ENCODE data around the gene TOM1L2. TPM values are rescaled to one million over a fixed set of nuclear protein-coding genes. Genes with fewer than 3 reads are reported as not detected.

TOM1L2 gene
- total RNA-seq, 1 donor from 2014 or later = 119 TPM

- no peak for DNase-seq (ENCODE audit: low spot score)
Measured at GRCh38 chr17:17807440-17807839, 164.8 kb downstream of the TOM1L2 start.

DNA sequence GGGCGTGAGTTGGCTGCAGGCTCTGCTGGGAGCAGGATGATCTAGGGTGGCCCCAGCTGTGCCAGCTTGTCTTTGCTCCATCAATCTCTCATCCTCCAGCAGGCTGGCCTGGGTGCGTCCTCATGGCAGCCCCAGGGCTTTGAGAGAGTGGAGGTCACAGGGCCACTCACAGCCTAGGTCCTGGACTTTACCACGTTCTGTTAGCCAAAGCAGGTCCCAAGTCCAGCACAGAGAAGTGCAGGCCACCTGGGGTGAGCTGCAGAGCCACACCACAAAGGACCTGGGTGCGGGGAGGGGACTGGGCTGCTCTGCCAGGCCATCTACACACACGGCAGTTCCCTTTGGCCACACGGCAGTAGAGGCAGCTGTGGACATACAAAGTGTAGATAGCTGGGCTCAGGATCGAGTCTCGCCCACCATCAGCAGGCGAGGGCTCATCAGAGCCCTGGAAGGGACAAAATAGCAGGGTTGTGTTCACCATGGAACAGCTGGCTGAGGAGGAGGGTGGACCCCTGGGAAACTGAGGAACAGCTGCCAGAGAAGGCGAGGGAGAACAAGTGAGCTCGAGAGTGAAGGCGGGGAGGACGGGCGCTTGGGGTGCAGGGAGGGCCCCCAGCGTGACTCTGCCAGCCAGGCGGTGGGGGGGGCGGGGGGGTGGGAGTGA, 165.5 kb downstream of the TOM1L2 start:
- no peak for DNase-seq (ENCODE audit: low spot score)

GRCh38 chr17:17806035-17806434, 166.2 kb downstream of the TOM1L2 start:
- no peak for DNase-seq (ENCODE audit: low spot score)

GRCh38 chr17:17805575-17805974, 166.6 kb downstream of the TOM1L2 start:
- DNase-seq (ENCODE audit: low spot score) = no peak

GRCh38 chr17:17804007-17804406, 168.2 kb downstream of the TOM1L2 start:
- DNase-seq (ENCODE audit: low spot score) = no peak

DNA sequence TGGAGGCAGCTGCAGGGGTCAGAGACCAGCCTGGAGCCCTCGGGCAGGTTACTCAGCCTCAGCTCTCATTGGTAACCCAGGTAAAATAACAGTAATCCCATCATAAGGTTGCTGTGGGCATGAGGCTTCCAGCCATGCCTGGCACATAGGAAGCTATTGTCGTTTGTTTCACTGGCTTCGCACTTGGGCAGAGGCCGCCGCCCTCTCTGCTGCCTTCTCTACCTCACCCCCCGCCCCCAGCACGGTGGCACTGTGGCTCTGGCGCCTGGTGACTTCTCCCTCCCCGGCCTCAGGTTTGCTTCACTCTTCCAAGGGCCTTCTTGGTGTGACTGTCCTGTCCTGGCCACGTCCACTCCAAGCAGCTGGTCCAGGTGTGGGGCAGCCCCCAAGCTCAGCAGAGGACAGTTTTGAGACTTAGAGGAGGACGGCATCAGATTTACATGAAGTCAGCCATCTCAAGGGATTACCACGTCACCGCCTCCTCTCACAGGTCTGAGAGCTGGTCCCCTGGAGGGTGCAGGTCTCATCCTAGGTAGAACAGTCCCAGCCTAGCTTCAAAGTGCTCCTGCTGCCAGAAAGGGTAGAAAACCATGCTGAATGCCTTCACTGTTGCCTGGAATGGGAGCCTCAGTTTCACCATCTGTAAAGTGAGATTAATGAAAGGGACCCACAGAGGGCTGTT, 170.3 kb downstream of the TOM1L2 start:
- no peak for DNase-seq (ENCODE audit: low spot score)

DNA sequence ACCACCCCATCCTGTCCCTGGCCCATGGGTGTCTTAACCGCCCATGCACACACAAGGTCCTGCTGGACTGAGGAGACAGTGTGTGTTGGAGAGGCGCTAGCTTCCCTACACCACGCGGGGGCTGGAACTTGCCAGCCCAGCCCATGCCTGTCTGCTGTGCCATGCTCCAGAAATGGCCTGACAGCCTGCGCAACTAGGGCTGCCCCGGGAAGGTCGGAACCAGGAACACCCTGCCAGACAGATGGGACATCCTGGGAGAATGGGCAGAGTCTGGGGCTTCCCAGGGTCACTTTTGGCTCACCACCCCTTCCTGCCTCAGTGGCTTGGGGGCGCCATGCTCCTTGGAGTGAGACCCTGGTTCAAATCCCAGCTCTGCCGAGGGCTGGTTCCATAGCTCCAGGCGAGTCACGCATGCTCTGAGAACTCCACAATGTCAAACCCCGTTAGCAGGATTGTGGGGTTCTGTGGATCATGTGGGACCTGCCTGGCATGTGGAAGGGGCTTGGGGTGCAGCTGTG, 171.6 kb downstream of the TOM1L2 start:
- DNase-seq (ENCODE audit: low spot score) = no peak

GRCh38 chr17:17798573-17799255, 173.5 kb downstream of the TOM1L2 start:
- no peak for DNase-seq (ENCODE audit: low spot score)

- DNase-seq (ENCODE audit: low spot score) = no peak
Measured at GRCh38 chr17:17798010-17798556, 174.1 kb downstream of the TOM1L2 start.

DNA sequence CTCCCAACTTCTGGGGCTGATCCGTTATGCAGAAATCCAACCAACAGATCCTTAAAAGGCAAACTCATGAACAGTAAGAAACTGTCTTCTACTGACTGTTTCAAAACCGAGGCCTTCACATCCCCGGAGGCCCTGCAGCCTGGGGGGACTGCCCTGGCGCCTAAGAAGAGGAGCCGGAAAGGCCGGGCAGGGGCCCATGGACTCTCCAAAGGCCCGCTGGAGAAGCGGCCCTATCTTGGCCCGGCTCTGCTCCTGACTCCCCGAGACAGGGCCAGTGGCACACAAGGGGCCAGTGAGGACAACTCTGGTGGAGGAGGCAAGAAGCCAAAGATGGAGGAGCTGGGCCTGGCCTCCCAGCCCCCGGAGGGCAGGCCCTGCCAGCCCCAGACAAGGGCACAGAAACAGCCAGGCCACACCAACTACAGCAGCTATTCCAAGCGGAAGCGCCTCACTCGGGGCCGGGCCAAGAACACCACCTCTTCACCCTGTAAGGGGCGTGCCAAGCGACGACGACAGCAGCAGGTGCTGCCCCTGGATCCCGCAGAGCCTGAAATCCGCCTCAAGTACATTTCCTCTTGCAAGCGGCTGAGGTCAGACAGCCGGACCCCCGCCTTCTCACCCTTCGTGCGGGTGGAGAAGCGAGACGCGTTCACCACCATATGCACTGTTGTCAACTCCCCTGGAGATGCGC, 174.9 kb downstream of the TOM1L2 start:
- DNase-seq (ENCODE audit: low spot score) = no peak

- DNase-seq (ENCODE audit: low spot score) = no peak
Measured at GRCh38 chr17:17796787-17797061, 175.5 kb downstream of the TOM1L2 start.

DNA sequence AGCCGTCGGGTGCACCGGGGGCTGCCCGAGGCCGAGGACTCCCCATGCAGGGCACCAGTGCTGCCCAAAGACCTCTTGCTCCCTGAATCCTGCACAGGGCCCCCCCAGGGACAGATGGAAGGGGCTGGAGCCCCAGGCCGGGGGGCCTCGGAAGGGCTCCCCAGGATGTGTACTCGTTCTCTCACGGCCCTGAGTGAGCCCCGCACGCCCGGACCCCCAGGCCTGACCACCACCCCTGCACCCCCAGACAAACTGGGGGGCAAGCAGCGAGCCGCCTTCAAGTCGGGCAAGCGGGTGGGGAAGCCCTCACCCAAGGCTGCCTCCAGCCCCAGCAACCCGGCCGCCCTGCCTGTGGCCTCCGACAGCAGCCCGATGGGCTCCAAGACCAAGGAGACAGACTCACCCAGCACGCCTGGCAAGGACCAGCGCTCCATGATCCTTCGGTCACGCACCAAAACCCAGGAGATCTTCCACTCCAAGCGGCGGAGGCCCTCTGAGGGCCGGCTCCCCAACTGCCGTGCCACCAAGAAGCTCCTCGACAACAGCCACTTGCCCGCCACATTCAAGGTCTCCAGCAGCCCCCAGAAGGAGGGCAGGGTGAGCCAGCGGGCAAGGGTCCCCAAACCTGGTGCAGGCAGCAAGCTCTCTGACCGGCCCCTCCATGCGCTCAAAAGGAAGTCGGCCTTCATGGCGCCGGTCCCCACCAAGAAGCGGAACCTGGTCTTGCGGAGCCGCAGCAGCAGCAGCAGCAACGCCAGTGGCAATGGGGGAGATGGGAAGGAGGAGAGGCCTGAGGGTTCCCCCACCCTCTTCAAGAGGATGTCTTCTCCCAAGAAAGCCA, 176.0 kb downstream of the TOM1L2 start:
- no peak for DNase-seq (ENCODE audit: low spot score)

DNA sequence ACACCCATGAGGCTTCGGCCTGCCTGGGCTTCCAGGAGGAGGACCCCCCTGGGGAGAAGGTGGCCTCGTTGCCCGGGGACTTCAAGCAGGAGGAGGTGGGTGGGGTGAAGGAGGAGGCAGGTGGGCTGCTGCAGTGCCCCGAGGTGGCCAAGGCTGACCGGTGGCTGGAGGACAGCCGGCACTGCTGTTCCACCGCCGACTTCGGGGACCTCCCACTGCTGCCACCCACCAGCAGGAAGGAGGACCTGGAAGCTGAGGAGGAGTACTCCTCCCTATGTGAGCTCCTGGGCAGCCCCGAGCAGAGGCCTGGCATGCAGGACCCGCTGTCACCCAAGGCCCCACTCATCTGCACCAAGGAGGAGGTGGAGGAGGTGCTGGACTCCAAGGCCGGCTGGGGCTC, 176.9 kb downstream of the TOM1L2 start:
- DNase-seq (ENCODE audit: low spot score) = no peak

DNA sequence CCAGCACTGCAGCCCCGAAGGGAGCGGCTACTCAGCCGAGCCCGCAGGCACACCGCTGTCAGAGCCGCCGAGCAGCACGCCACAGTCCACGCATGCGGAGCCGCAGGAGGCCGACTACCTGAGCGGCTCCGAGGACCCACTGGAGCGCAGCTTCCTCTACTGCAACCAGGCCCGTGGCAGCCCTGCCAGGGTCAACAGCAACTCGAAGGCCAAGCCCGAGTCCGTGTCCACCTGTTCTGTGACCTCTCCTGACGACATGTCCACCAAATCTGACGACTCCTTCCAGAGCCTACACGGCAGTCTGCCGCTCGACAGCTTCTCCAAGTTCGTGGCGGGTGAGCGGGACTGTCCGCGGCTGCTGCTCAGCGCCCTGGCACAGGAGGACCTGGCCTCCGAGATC, 177.8 kb downstream of the TOM1L2 start:
- no peak for DNase-seq (ENCODE audit: low spot score)

Other genes starting within 250 kb of the TOM1L2 start
- gene SREBF1, start 135.4 kb downstream of the TOM1L2 start, total RNA-seq = 127 TPM
- 2.0 TPM for gene DRC3, start 462 bp upstream of the TOM1L2 start, total RNA-seq
- gene ATPAF2, start 66.8 kb upstream of the TOM1L2 start, total RNA-seq = 26.1 TPM
- gene GID4, start 67.0 kb upstream of the TOM1L2 start, total RNA-seq = 12.4 TPM
- gene DRG2, start 115.5 kb upstream of the TOM1L2 start, total RNA-seq = 56.3 TPM
- 1.8 TPM for gene MYO15A, start 136.4 kb upstream of the TOM1L2 start, total RNA-seq
- 87.9 TPM for gene ALKBH5, start 211.4 kb upstream of the TOM1L2 start, total RNA-seq

Measured in ureter (tissue), 1 donor.